Motor neuron (in vitro differentiated cells): ENCODE data around the gene OR10G7. TPM values are rescaled to one million over a fixed set of nuclear protein-coding genes. Genes with fewer than 3 reads are reported as not detected.
"Not testable (repeated sequence)": the region's sequence is repeated elsewhere in the genome, so short reads cannot be mapped to it uniquely, and the experiment has no call there.

ENCODE experiments used
- ATAC-seq, 8 experiments: fragments of 200-7000 bp; cut with Tn5 transposase; replicated peaks in 6 of 8; 2 replicates each; pipeline ENCODE4 v1.8.0; 2021; ENCODE audit warnings: mild to moderate bottlenecking in 8 of 8, moderate library complexity in 8 of 8
- H3K27ac ChIP-seq, 2 donors: fragments of 250-450 bp; sonication (Bioruptor Pico); 2 replicates each; pipeline ENCODE4 v1.9.0; 2021; ENCODE audit warnings: antibody characterized with exemption in 2 of 2, mild to moderate bottlenecking in 2 of 2, moderate library complexity in 1 of 2
- H3K4me1 ChIP-seq, 2 donors: fragments of 250-450 bp; sonication (Bioruptor Pico); replicated peaks in 1 of 2; 2 replicates each; pipeline ENCODE4 v1.6.1; 2021; ENCODE audit warnings: antibody characterized with exemption in 2 of 2, mild to moderate bottlenecking in 2 of 2, moderate library complexity in 1 of 2
- H3K4me3 ChIP-seq, 5 donors: fragments of 250-450 bp; sonication (Bioruptor Pico); 2 replicates each; pipeline ENCODE4 v1.9.0; 2021; ENCODE audit warnings: antibody characterized with exemption in 5 of 5, mild to moderate bottlenecking in 5 of 5, moderate library complexity in 4 of 5
- WGBS, 10 experiments: fragments of 450-650 bp; shearing (Covaris generic); methylation state at CpG; one replicate each; pipeline ENCODE4 v1.0.0; 2022; 5-methylcytosine and 5-hydroxymethylcytosine counted together
- in situ Hi-C, 9 experiments: fragments of 400-800 bp; cut with MboI; loops; one replicate each; pipeline ENCODE4 v1.15.0; 2021; ENCODE audit warnings: low sequenced_read_pairs in 9 of 9, low pct_unique_long_range_greater_than_20kb in 2 of 9; ENCODE audit not compliant: unreplicated experiment in 9 of 9
- total RNA-seq, 8 experiments: library from RNA; unstranded; fragments of 300-600 nt; gene quantifications; 2 replicates each; pipeline versions ENCODE4 v1.2.3 to v1.2.4, GENCODE V29; 2022

OR10G7 gene
- total RNA-seq, 8 experiments from 2014 or later: 0.08 to 0.35 (median 0.14) TPM; not detected in 5

GRCh38 chr11:124015837-124016236 lies 25.3 kb downstream of the OR10G7 start:
- in situ Hi-C loops, H3K27ac ChIP-seq, ATAC-seq, H3K4me1 ChIP-seq, H3K4me3 ChIP-seq: not testable (repeated sequence)
- 33 to 100% (median 67%) methylated on average over 1 of the region's 9 CpGs; no CpG with 5 or more reads in 7 of the 10 experiments for WGBS, 10 experiments

GRCh38 chr11:124012697-124013096 lies 28.4 kb downstream of the OR10G7 start, which contains the start of gene OR10G4:
OR10G4 (plus strand) TSS chr11:124012997; CDS start chr11:124015575, 2,578 bp downstream.
- 7 to 89% (median 67%) methylated on average over 1 to 2 of the region's 2 CpGs; no CpG with 5 or more reads in 1 of the 10 experiments for WGBS, 10 experiments
- ATAC-seq: no peak
- no peak within 1 kb of the TSS for H3K27ac ChIP-seq
- in situ Hi-C loops: no loop called here
- H3K4me3 ChIP-seq: no peak within 1 kb of the TSS
- H3K4me1 ChIP-seq: no peaks in the 10 kb centered on the region

GRCh38 chr11:123995119-123995518 lies 46.0 kb downstream of the OR10G7 start, which contains the start of gene OR10G6:
OR10G6 (minus strand) TSS chr11:123995161; CDS start chr11:123995161, 0 bp downstream.
- WGBS, 10 experiments: 0 to 100% (median 69%) methylated on average over 1 of the region's 1 CpG; no CpG with 5 or more reads in 2 of the 10 experiments
- Histone ChIP-seq H3K27ac (no peak within 1 kb of the TSS), H3K4me3 (no peak within 1 kb of the TSS), H3K4me1 (no peaks in the 10 kb centered on the region)
- no peak for ATAC-seq
- in situ Hi-C loops: no loop called here

Other genes with a start within 250 kb of the OR10G7 start
- gene OR6M1, start 235.0 kb downstream of the OR10G7 start, total RNA-seq: under 1 TPM in 1 of 8 experiments, not detected in 7; 0.76 TPM
- gene TMEM225, start 155.7 kb downstream of the OR10G7 start, total RNA-seq: not detected
- under 1 TPM in 4 of 8 experiments, not detected in 4; 0.09 to 0.57 (median 0.14) TPM for gene OR8D4, start 139.2 kb downstream of the OR10G7 start, total RNA-seq
- gene OR4D5, start 101.7 kb downstream of the OR10G7 start, total RNA-seq: not detected
- under 1 TPM in 3 of 8 experiments, not detected in 5; 0.27 to 0.42 (median 0.33) TPM for gene OR6T1, start 97.5 kb downstream of the OR10G7 start, total RNA-seq
- gene OR10S1, start 63.5 kb downstream of the OR10G7 start, total RNA-seq: under 1 TPM in 5 of 8 experiments, not detected in 3; 0.17 to 0.85 (median 0.36) TPM
- gene OR10G6, start 46.2 kb downstream of the OR10G7 start, total RNA-seq: under 1 TPM in 1 of 8 experiments, not detected in 7; 0.38 TPM
- under 1 TPM in 5 of 8 experiments, not detected in 3; 0.05 to 0.24 (median 0.13) TPM for gene OR10G4, start 28.3 kb downstream of the OR10G7 start, total RNA-seq
- gene OR10G9, start 18.3 kb downstream of the OR10G7 start, total RNA-seq: under 1 TPM in 1 of 8 experiments, not detected in 7; 0.38 TPM
- under 1 TPM in 1 of 8 experiments, not detected in 7; 0.17 TPM for gene OR10G8, start 14.5 kb downstream of the OR10G7 start, total RNA-seq
- 10 to 100 TPM in 6 of 8 experiments, 1 to 10 TPM in 2; 7.0 to 34.7 (median 15.4) TPM for gene VWA5A, start 74.1 kb upstream of the OR10G7 start, total RNA-seq
- under 1 TPM in 3 of 8 experiments, not detected in 5; 0.17 to 0.43 (median 0.28) TPM for gene OR10D3, start 142.0 kb upstream of the OR10G7 start, total RNA-seq
- under 1 TPM in 5 of 8 experiments, not detected in 3; 0.05 to 0.29 (median 0.14) TPM for gene OR8G1, start 199.8 kb upstream of the OR10G7 start, total RNA-seq
- under 1 TPM in 4 of 8 experiments, not detected in 4; 0.27 to 0.59 (median 0.30) TPM for gene OR8G5, start 215.1 kb upstream of the OR10G7 start, total RNA-seq